Activated CD8-positive, alpha-beta T cell treated with anti-CD3 and anti-CD28 coated beads for 36 hours (primary cell): ENCODE data around the gene LPP. TPM values are rescaled to one million over a fixed set of nuclear protein-coding genes. Genes with fewer than 3 reads are reported as not detected.

Source experiments
- ATAC-seq: fragments of 200-7000 bp; cut with Tn5 transposase; one replicate; pipeline ENCODE4 v1.10.0; 2021; ENCODE audit warnings: mild to moderate bottlenecking, moderate library complexity
- CTCF ChIA-PET: fragments of 350-600 bp; sonication (Branson Sonifier 250); formaldehyde crosslinking; loops from one replicate; lab custom pipeline; 2021; ENCODE audit warnings: antibody characterized with exemption; lab: Charles Lee
- POLR2A ChIA-PET: fragments of 350-600 bp; sonication (Branson Sonifier 250); formaldehyde crosslinking; loops from one replicate; lab custom pipeline; 2021; ENCODE audit warnings: antibody characterized with exemption; lab: Charles Lee
- DNase-seq: peaks from one replicate; pipeline ENCODE4 v3.0.0-alpha.2; 2020
- H3K27ac Mint-ChIP-seq: one replicate; pipeline ENCODE4 v1.8.0; 2021; ENCODE audit warnings: mild to moderate bottlenecking, mixed read lengths
- H3K27me3 Mint-ChIP-seq: one replicate; pipeline ENCODE4 v1.8.0; 2021; ENCODE audit warnings: mixed read lengths
- H3K36me3 Mint-ChIP-seq: one replicate; pipeline ENCODE4 v1.8.0; 2021; ENCODE audit warnings: low read depth, mixed read lengths
- H3K4me1 Mint-ChIP-seq: one replicate; pipeline ENCODE4 v1.8.0; 2021; ENCODE audit warnings: low read depth, mixed read lengths
- H3K4me3 Mint-ChIP-seq: one replicate; pipeline ENCODE4 v1.8.0; 2021; ENCODE audit warnings: mild to moderate bottlenecking, moderate library complexity, mixed read lengths
- H3K9me3 Mint-ChIP-seq: one replicate; pipeline ENCODE4 v1.8.0; 2021; ENCODE audit warnings: mixed read lengths
- intact Hi-C: fragments of 100-400 bp; cut with micrococcal nuclease; formaldehyde crosslinking; loops from one replicate; pipeline ENCODE4 v1.10.0; 2022
- total RNA-seq, 2 experiments: library from RNA; stranded (reverse); gene quantifications; one replicate each; pipeline ENCODE4 v1.2.3, GENCODE V29; 2021
- TF ChIP-seq, protein P1 (sequence below): fragments of 200-600 bp; IDR thresholded peaks from one replicate; pipeline ENCODE4 v1.8.0; 2022; ENCODE audit warnings: antibody characterized with exemption, mild to moderate bottlenecking

The LPP gene
- total RNA-seq, 2 experiments from 2014 or later, result 16.4 to 22.6 TPM

- no peak for DNase-seq
- H3K36me3 Mint-ChIP-seq, result peaks cover 1% of the 10 kb centered on the region
- TF ChIP-seq, protein P1, sequence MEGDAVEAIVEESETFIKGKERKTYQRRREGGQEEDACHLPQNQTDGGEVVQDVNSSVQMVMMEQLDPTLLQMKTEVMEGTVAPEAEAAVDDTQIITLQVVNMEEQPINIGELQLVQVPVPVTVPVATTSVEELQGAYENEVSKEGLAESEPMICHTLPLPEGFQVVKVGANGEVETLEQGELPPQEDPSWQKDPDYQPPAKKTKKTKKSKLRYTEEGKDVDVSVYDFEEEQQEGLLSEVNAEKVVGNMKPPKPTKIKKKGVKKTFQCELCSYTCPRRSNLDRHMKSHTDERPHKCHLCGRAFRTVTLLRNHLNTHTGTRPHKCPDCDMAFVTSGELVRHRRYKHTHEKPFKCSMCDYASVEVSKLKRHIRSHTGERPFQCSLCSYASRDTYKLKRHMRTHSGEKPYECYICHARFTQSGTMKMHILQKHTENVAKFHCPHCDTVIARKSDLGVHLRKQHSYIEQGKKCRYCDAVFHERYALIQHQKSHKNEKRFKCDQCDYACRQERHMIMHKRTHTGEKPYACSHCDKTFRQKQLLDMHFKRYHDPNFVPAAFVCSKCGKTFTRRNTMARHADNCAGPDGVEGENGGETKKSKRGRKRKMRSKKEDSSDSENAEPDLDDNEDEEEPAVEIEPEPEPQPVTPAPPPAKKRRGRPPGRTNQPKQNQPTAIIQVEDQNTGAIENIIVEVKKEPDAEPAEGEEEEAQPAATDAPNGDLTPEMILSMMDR, result no peak
- ChIA-PET POLR2A (interaction anchor here (0.6 to 0.9 kb wide), 2 partner anchors 43 to 110 kb away, joined by 3 read pairs; no protein-coding TSS in a partner anchor), CTCF (no interaction called here)
- H3K4me1 Mint-ChIP-seq, result peaks cover 11% of the 10 kb centered on the region
- no peak overlapping the region for H3K27ac Mint-ChIP-seq
- intact Hi-C loops, result no loop called here
- no peak overlapping the region for H3K4me3 Mint-ChIP-seq
- ATAC-seq, result no peak
- H3K9me3 Mint-ChIP-seq, result no peaks in the 10 kb centered on the region
- no peaks in the 10 kb centered on the region for H3K27me3 Mint-ChIP-seq
These were observed 80.2 kb downstream of the LPP start for GRCh38 chr3:188234132-188234531.

DNA sequence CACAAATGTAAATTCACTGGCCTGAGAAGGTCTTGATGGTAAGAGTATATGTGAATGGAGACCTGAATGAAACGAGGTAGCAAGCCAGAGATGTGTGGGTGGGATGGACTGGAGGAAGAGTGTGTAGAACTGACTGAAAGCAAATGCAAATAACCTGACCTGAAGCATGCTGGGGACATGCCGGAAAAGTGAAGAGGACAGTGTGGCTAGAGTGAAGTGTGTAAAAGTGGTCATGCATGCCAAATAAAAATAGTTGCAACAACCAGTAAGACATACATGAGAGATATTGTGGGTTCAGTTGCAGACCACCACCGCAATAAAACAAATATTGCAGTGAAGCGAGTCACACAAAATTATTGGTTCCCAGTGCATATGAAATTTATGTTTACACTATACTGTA lies 82.3 kb downstream of the LPP start:
- H3K36me3 Mint-ChIP-seq, result peaks cover 1% of the 10 kb centered on the region
- no peaks in the 10 kb centered on the region for H3K27me3 Mint-ChIP-seq
- DNase-seq, result no peak
- CTCF ChIA-PET, result no interaction called here
- no peak overlapping the region for H3K27ac Mint-ChIP-seq
- POLR2A ChIA-PET, result no interaction called here
- intact Hi-C loops, result no loop called here
- H3K4me1 Mint-ChIP-seq, result peaks cover 10% of the 10 kb centered on the region
- no peak for ATAC-seq
- no peak overlapping the region for H3K4me3 Mint-ChIP-seq
- no peaks in the 10 kb centered on the region for H3K9me3 Mint-ChIP-seq
- TF ChIP-seq, protein P1, result no peak

DNA sequence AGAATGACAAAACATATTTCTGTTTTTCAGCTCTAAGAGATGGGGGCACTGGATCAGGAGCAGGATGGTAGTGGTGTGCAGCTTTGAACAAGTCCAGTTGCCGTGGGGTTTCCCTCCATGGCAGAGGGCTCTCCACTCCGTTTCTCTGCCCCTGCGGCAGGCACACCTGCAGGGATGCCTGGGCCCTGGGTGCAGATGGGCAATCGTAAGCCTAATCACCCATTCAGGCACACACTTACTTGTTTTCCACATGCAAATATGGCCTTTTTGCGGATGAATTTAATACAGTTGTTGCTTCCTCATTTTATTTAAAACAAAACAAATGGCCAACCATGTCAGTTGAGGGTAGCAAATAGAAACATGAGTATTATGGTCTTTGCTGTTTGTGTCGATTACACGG lies 85.1 kb downstream of the LPP start:
- POLR2A ChIA-PET, result no interaction called here
- H3K27me3 Mint-ChIP-seq, result no peaks in the 10 kb centered on the region
- DNase-seq (no peak), ATAC-seq (no peak)
- TF ChIP-seq, protein P1, result no peak
- peaks cover 21% of the 10 kb centered on the region for H3K4me1 Mint-ChIP-seq
- intact Hi-C loops, result no loop called here
- no peak overlapping the region for H3K27ac Mint-ChIP-seq
- no peaks in the 10 kb centered on the region for H3K9me3 Mint-ChIP-seq
- H3K36me3 Mint-ChIP-seq, result no peaks in the 10 kb centered on the region
- no peak overlapping the region for H3K4me3 Mint-ChIP-seq
- CTCF ChIA-PET, result no interaction called here

DNA sequence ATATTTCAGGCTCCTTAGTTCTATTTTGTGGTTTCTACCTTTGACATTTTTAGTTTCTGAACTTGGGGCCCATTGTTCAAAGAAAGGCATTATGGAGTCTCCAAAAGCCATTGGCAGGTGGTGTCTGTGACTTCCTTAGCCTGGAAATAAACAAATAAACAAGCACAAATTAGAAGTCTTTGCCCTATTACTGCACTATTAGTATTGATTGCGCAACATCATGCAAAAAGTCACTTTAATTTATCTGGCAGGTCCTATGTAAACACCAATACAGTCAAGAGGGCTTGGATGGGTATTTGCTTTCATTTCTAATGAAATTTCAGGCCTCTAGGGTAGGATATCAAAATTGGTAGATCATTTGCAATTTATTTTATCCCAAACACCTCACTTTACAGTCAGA lies 85.6 kb downstream of the LPP start:
- POLR2A ChIA-PET, result no interaction called here
- TF ChIP-seq, protein P1, result no peak
- DNase-seq (no peak), ATAC-seq (no peak)
- peaks cover 26% of the 10 kb centered on the region for H3K4me1 Mint-ChIP-seq
- no peaks in the 10 kb centered on the region for H3K27me3 Mint-ChIP-seq
- intact Hi-C loops, result no loop called here
- CTCF ChIA-PET, result no interaction called here
- H3K27ac Mint-ChIP-seq, result no peak overlapping the region
- no peak overlapping the region for H3K4me3 Mint-ChIP-seq
- no peaks in the 10 kb centered on the region for H3K36me3 Mint-ChIP-seq
- H3K9me3 Mint-ChIP-seq, result no peaks in the 10 kb centered on the region

GRCh38 chr3:188240189-188240981 lies 86.4 kb downstream of the LPP start:
- POLR2A ChIA-PET, result no interaction called here
- H3K4me3 Mint-ChIP-seq, result no peak overlapping the region
- no peak overlapping the region for H3K27ac Mint-ChIP-seq
- no peaks in the 10 kb centered on the region for H3K36me3 Mint-ChIP-seq
- no peak for ATAC-seq
- DNase-seq, result no peak
- H3K9me3 Mint-ChIP-seq, result no peaks in the 10 kb centered on the region
- H3K27me3 Mint-ChIP-seq, result no peaks in the 10 kb centered on the region
- CTCF ChIA-PET, result interaction anchor here (0.7 kb wide), 1 partner anchor 9 kb away, joined by 3 read pairs; no protein-coding TSS in a partner anchor
- intact Hi-C loops, result no loop called here
- TF ChIP-seq, protein P1, result no peak
- peaks cover 29% of the 10 kb centered on the region for H3K4me1 Mint-ChIP-seq
